Measurements from ENCODE around the gene CARMIL1. TPM values are rescaled to one million over a fixed set of nuclear protein-coding genes. Genes with fewer than 3 reads are reported as not detected.
A peak's percentile ranks its signal among the peaks of the same experiment; 100 is the strongest.

Gene CARMIL1
- total and polyA plus RNA-seq, 7 experiments from 2014 or later = 2.2 to 12.8 (median 9.3) TPM

DNA sequence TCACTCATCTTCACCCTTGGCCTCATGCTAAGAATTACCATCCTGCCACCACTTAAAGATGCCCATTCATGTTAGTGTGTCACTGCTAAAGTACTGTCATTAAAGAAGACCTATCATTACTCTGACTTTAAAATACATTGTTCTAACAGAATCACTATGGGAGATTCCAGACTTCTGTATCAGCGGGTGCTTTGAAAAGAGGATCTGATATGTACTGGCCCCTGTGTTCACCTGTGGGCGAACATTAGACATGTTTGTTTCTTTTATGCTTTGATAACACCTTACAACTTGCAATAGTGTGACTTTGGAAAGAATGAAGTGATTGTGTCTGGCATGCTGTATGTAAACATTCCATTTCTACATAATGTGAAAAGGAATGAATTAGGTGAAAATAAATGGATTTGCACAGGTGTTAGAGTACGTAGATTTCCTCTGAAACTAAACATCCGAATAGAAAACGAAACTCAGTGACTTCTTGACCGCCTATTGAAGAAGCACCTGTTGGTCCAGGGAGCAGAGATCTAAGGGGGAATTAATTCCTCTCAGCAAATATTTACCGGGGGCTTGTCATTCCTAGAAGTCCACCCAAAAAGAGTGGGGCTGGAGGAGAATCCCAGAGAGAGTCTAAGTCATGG lies 132.3 kb downstream of the CARMIL1 start:
- no peaks in the 10 kb centered on the region for H3K27me3 ChIP-seq (ENCODE audit: control insufficient read depth in 2 of 2, insufficient read depth in 2 of 2, low read length in 2 of 2)
- no peak overlapping the region for H3K4me3 ChIP-seq (ENCODE audit: low read length)
- H3K9me3 ChIP-seq (ENCODE audit: control insufficient read depth in 2 of 3, low read length in 3 of 3) = no peaks in the 10 kb centered on the region
- H3K27ac Mint-ChIP-seq = peak overlapping the region in 5 of 9 donors; percentile 32 to 87 (median 50)
- CTCF ChIA-PET = no interaction called here
- peaks cover 0 to 7% (median 0%) of the 10 kb centered on the region in 5 donors for H3K36me3 Mint-ChIP-seq
- intact Hi-C loops (cut with micrococcal nuclease) = no loop called here
- H3K27me3 Mint-ChIP-seq = peaks cover 0 to 3% (median 0%) of the 10 kb centered on the region in 5 donors
- POLR2A ChIA-PET = interaction anchor here (0.9 kb wide), 1 partner anchor 45 kb away, joined by 6 read pairs; no protein-coding TSS in a partner anchor
- peaks cover 20 to 78% (median 56%) of the 10 kb centered on the region in 7 donors for H3K4me1 Mint-ChIP-seq
- H3K9me3 Mint-ChIP-seq = peaks cover 0 to 1% (median 0%) of the 10 kb centered on the region in 11 donors
- H3K27ac ChIP-seq (ENCODE audit: low read depth, low read length) = no peak overlapping the region
- ATAC-seq (no peak), DNase-seq (no peak)
- no peaks in the 10 kb centered on the region for H3K36me3 ChIP-seq (ENCODE audit: control insufficient read depth in 2 of 3, insufficient read depth in 3 of 3, low read length in 3 of 3)
- peaks cover under 1 to 36% of the 10 kb centered on the region in 2 donors for H3K4me1 ChIP-seq (ENCODE audit: control insufficient read depth in 2 of 2, insufficient read depth in 2 of 2, low read length in 2 of 2)
- H3K4me3 Mint-ChIP-seq = peak overlapping the region in 6 of 10 donors; percentile 1 to 87 (median 40)

DNA sequence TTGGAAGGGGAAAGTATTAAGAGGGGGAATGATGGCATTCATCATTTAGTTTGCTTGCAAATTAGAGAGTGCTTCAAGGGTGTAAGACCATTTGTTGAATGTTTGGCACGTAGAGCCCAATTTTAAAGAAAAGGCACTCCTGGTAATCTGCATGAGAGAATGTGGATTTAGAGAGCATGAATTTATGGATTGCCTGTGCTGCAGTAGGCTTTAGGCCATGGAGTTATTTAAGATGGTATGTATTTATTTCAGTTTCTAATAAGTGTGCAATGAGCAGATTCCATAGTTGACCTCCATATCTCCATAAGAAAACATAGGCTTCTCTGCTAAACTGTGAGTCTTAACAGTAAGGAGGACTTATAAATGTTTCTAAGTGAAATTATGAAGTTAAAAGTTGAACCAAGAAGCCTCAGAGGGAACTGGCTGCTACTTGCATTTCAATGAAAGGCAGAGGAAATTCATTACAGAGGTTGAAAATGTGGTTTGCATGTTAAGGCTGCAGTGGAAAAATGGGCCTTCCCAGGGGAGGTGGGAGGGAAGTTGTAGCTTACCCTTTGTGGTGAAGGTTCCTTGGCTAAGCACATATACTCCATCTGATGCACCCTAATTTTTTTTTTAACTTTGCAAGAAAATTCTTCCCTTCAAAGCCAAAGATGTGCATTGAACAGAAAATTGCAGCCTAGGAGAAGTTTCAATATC lies 134.2 kb downstream of the CARMIL1 start:
- no peaks in the 10 kb centered on the region for H3K27me3 ChIP-seq (ENCODE audit: control insufficient read depth in 2 of 2, insufficient read depth in 2 of 2, low read length in 2 of 2)
- Mint-ChIP-seq H3K9me3 (peaks cover 0 to 2% (median 0%) of the 10 kb centered on the region in 11 donors), H3K4me3 (peak overlapping the region in 9 of 10 donors; percentile 5 to 83 (median 54)), H3K4me1 (peaks cover 26 to 92% (median 72%) of the 10 kb centered on the region in 7 donors), H3K27me3 (peaks cover 0 to 3% (median 0%) of the 10 kb centered on the region in 5 donors), H3K27ac (peak overlapping the region in 6 of 9 donors; percentile 12 to 77 (median 46)), H3K36me3 (peaks cover 0 to 7% (median 0%) of the 10 kb centered on the region in 5 donors)
- no peaks in the 10 kb centered on the region for H3K36me3 ChIP-seq (ENCODE audit: control insufficient read depth in 2 of 3, insufficient read depth in 3 of 3, low read length in 3 of 3)
- H3K4me1 ChIP-seq (ENCODE audit: control insufficient read depth in 2 of 2, insufficient read depth in 2 of 2, low read length in 2 of 2) = peaks cover 0 to 26% of the 10 kb centered on the region in 2 donors
- DNase-seq (peak in 1 of 9 donors; percentile 11), ATAC-seq (no peak)
- no peak overlapping the region for H3K4me3 ChIP-seq (ENCODE audit: low read length)
- POLR2A ChIA-PET = interaction anchor here (0.5 to 2.2 kb wide), 5 partner anchors 8 to 135 kb away, joined by 3 to 10 read pairs (median 3); partner anchors contain the start of gene CARMIL1
- CTCF ChIA-PET = interaction anchor here (0.7 to 1.8 kb wide), 2 partner anchors 44 to 213 kb away, joined by 3 to 5 read pairs; no protein-coding TSS in a partner anchor
- no peak overlapping the region for H3K27ac ChIP-seq (ENCODE audit: low read depth, low read length)
- H3K9me3 ChIP-seq (ENCODE audit: control insufficient read depth in 2 of 3, low read length in 3 of 3) = no peaks in the 10 kb centered on the region
- intact Hi-C loops (cut with micrococcal nuclease) = loop anchor here in 1 of 2 donors (2.0 kb wide), 1 partner anchor 135 kb away; the partner anchor contains the start of gene CARMIL1

DNA sequence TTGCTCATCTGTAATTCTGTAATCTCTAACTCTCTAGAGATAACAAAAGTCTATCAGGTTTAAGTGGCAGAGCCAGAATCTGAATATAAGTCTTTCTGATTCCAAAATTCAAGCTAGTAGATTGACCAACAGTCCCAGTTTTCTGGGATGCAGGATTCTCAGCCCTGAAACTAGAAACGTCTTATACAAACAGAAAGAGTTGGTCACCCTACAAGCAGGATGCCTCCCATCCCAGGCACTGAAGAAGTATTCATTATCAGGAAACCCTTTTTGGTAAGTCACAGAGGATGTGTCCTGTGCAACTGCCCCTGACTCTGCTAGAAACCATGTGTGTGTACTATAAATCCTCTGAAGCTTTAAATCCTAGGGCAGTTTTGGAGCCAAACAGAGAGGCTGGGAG lies 135.0 kb downstream of the CARMIL1 start:
- CTCF ChIA-PET = interaction anchor here (0.5 to 1.8 kb wide), 3 partner anchors 27 to 214 kb away, joined by 3 to 5 read pairs (median 3); no protein-coding TSS in a partner anchor
- no peak overlapping the region for H3K4me3 ChIP-seq (ENCODE audit: low read length)
- no peaks in the 10 kb centered on the region for H3K36me3 ChIP-seq (ENCODE audit: control insufficient read depth in 2 of 3, insufficient read depth in 3 of 3, low read length in 3 of 3)
- H3K27ac ChIP-seq (ENCODE audit: low read depth, low read length) = no peak overlapping the region
- peaks cover 0 to 7% (median 0%) of the 10 kb centered on the region in 5 donors for H3K36me3 Mint-ChIP-seq
- peaks cover 0 to 24% of the 10 kb centered on the region in 2 donors for H3K4me1 ChIP-seq (ENCODE audit: control insufficient read depth in 2 of 2, insufficient read depth in 2 of 2, low read length in 2 of 2)
- intact Hi-C loops (cut with micrococcal nuclease) = no loop called here
- H3K9me3 ChIP-seq (ENCODE audit: control insufficient read depth in 2 of 3, low read length in 3 of 3) = no peaks in the 10 kb centered on the region
- peak overlapping the region in 3 of 9 donors; percentile 14 to 77 (median 47) for H3K27ac Mint-ChIP-seq
- peaks cover 0 to 3% (median 0%) of the 10 kb centered on the region in 5 donors for H3K27me3 Mint-ChIP-seq
- peak overlapping the region in 2 of 10 donors; percentile 37 to 83 for H3K4me3 Mint-ChIP-seq
- H3K4me1 Mint-ChIP-seq = peaks cover 26 to 91% (median 77%) of the 10 kb centered on the region in 7 donors
- POLR2A ChIA-PET = interaction anchor here (0.5 to 2.2 kb wide), 4 partner anchors 9 to 135 kb away, joined by 3 to 10 read pairs (median 3); partner anchors contain the start of gene CARMIL1
- DNase-seq = no peak
- no peak for ATAC-seq
- H3K9me3 Mint-ChIP-seq = peaks cover 0 to 2% (median 0%) of the 10 kb centered on the region in 11 donors
- no peaks in the 10 kb centered on the region for H3K27me3 ChIP-seq (ENCODE audit: control insufficient read depth in 2 of 2, insufficient read depth in 2 of 2, low read length in 2 of 2)

DNA sequence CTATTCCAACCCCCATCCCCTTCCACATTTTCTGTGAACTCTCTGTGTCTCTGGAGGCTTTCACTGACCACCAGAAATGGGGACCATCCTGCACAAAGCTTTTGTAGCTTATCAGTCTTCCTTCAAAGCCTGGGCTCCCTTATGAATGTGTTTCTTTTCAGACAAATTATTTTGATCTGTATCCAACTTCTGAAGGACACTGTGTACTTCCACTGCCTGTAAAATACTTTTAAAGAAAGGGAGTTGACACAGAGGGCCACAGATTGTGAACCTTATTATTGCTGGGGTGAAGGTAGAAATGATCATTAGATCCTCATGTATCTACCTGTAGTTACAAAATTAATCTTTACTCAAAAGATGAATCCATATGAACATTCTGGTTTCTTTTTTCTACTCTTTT lies 135.6 kb downstream of the CARMIL1 start:
- intact Hi-C loops (cut with micrococcal nuclease) = no loop called here

DNA sequence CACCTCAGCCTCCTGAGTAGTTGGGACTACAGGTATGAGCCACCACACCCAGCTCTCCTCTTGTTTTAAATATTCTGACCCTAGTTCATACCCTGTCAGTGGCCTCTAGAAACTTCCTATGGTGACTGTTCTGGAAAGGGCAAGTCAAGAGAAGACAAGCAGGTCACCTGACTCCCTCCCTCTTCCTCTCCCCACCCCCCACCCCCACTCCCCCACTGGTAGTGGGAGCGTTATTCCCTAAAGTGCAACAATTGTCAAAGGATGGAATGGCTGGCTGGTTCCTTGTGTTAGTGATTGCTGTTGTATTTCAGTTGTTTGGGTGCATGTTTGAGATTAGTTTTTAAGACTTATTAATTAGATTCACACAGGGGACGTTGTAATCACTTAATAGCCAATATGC lies 136.1 kb downstream of the CARMIL1 start:
- peaks cover 22 to 88% (median 69%) of the 10 kb centered on the region in 7 donors for H3K4me1 Mint-ChIP-seq
- no peak overlapping the region for H3K27ac ChIP-seq (ENCODE audit: low read depth, low read length)
- intact Hi-C loops (cut with micrococcal nuclease) = no loop called here
- ChIA-PET CTCF (interaction anchor here (1.8 kb wide), 1 partner anchor 45 kb away, joined by 5 read pairs; no protein-coding TSS in a partner anchor), POLR2A (interaction anchor here (2.2 kb wide), 1 partner anchor 10 kb away, joined by 10 read pairs; no protein-coding TSS in a partner anchor)
- H3K27me3 Mint-ChIP-seq = peaks cover 0 to 3% (median 0%) of the 10 kb centered on the region in 5 donors
- no peaks in the 10 kb centered on the region for H3K36me3 ChIP-seq (ENCODE audit: control insufficient read depth in 2 of 3, insufficient read depth in 3 of 3, low read length in 3 of 3)
- H3K9me3 ChIP-seq (ENCODE audit: control insufficient read depth in 2 of 3, low read length in 3 of 3) = no peaks in the 10 kb centered on the region
- ATAC-seq (no peak), DNase-seq (no peak)
- no peaks in the 10 kb centered on the region for H3K27me3 ChIP-seq (ENCODE audit: control insufficient read depth in 2 of 2, insufficient read depth in 2 of 2, low read length in 2 of 2)
- peaks cover 0 to 24% of the 10 kb centered on the region in 2 donors for H3K4me1 ChIP-seq (ENCODE audit: control insufficient read depth in 2 of 2, insufficient read depth in 2 of 2, low read length in 2 of 2)
- H3K4me3 Mint-ChIP-seq = peak overlapping the region in 1 of 10 donors; percentile 83
- H3K36me3 Mint-ChIP-seq = peaks cover 3 to 8% (median 8%) of the 10 kb centered on the region in 5 donors
- peak overlapping the region in 4 of 9 donors; percentile 8 to 47 (median 30) for H3K27ac Mint-ChIP-seq
- peaks cover 0 to 3% (median 0%) of the 10 kb centered on the region in 11 donors for H3K9me3 Mint-ChIP-seq
- H3K4me3 ChIP-seq (ENCODE audit: low read length) = no peak overlapping the region

More for the DNA sequence above, 135.6 kb downstream of the CARMIL1 start:
- Mint-ChIP-seq H3K4me1 (peaks cover 26 to 89% (median 74%) of the 10 kb centered on the region in 7 donors), H3K27ac (peak overlapping the region in 4 of 9 donors; percentile 8 to 47 (median 30)), H3K9me3 (peaks cover 0 to 2% (median 0%) of the 10 kb centered on the region in 11 donors), H3K36me3 (peaks cover 0 to 7% (median 4%) of the 10 kb centered on the region in 5 donors), H3K4me3 (peak overlapping the region in 1 of 10 donors; percentile 83), H3K27me3 (peaks cover 0 to 3% (median 0%) of the 10 kb centered on the region in 5 donors)
- POLR2A ChIA-PET = interaction anchor here (0.5 to 2.2 kb wide), 3 partner anchors 10 to 136 kb away, joined by 3 to 10 read pairs (median 3); partner anchors contain the start of gene CARMIL1
- no peak for DNase-seq
- H3K36me3 ChIP-seq (ENCODE audit: control insufficient read depth in 2 of 3, insufficient read depth in 3 of 3, low read length in 3 of 3) = no peaks in the 10 kb centered on the region
- no peak overlapping the region for H3K27ac ChIP-seq (ENCODE audit: low read depth, low read length)
- H3K4me3 ChIP-seq (ENCODE audit: low read length) = no peak overlapping the region
- no peaks in the 10 kb centered on the region for H3K9me3 ChIP-seq (ENCODE audit: control insufficient read depth in 2 of 3, low read length in 3 of 3)
- CTCF ChIA-PET = interaction anchor here (0.5 to 1.8 kb wide), 2 partner anchors 27 to 45 kb away, joined by 3 to 5 read pairs; no protein-coding TSS in a partner anchor
- ATAC-seq = no peak
- peaks cover 0 to 24% of the 10 kb centered on the region in 2 donors for H3K4me1 ChIP-seq (ENCODE audit: control insufficient read depth in 2 of 2, insufficient read depth in 2 of 2, low read length in 2 of 2)
- H3K27me3 ChIP-seq (ENCODE audit: control insufficient read depth in 2 of 2, insufficient read depth in 2 of 2, low read length in 2 of 2) = no peaks in the 10 kb centered on the region

DNA sequence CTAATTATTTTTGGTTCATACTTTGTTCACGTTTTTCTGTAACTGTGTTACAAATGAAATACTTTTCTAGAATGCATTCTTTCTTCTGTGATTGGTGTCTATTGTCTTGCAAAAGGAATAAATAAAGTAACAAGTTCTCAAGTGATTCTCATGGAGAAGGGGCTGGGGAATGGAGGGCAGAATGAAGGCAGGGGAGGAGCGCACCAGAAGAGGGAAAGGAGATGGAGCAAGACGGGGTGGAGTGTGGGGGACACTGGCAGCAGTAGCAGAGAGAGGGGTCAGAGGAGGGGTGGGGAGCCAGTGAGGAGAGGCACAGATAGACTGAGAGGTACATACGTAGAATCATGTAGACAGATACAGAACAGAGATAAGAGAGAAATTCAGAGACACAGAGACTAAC lies 136.5 kb downstream of the CARMIL1 start:
- Mint-ChIP-seq H3K4me1 (peaks cover 22 to 88% (median 66%) of the 10 kb centered on the region in 7 donors), H3K27ac (peak overlapping the region in 2 of 9 donors; percentile 8 to 46), H3K4me3 (peak overlapping the region in 1 of 10 donors; percentile 83), H3K27me3 (peaks cover 0 to 3% (median 0%) of the 10 kb centered on the region in 5 donors), H3K36me3 (peaks cover 5 to 13% (median 12%) of the 10 kb centered on the region in 5 donors), H3K9me3 (peaks cover 0 to 4% (median 0%) of the 10 kb centered on the region in 11 donors)
- CTCF ChIA-PET = no interaction called here
- no peak overlapping the region for H3K27ac ChIP-seq (ENCODE audit: low read depth, low read length)
- H3K4me1 ChIP-seq (ENCODE audit: control insufficient read depth in 2 of 2, insufficient read depth in 2 of 2, low read length in 2 of 2) = peaks cover 0 to 24% of the 10 kb centered on the region in 2 donors
- H3K36me3 ChIP-seq (ENCODE audit: control insufficient read depth in 2 of 3, insufficient read depth in 3 of 3, low read length in 3 of 3) = no peaks in the 10 kb centered on the region
- POLR2A ChIA-PET = interaction anchor here (0.6 to 2.2 kb wide), 2 partner anchors 11 to 53 kb away, joined by 3 to 10 read pairs; no protein-coding TSS in a partner anchor
- intact Hi-C loops (cut with micrococcal nuclease) = no loop called here
- no peak for ATAC-seq
- H3K4me3 ChIP-seq (ENCODE audit: low read length) = no peak overlapping the region
- H3K27me3 ChIP-seq (ENCODE audit: control insufficient read depth in 2 of 2, insufficient read depth in 2 of 2, low read length in 2 of 2) = no peaks in the 10 kb centered on the region
- no peak for DNase-seq
- no peaks in the 10 kb centered on the region for H3K9me3 ChIP-seq (ENCODE audit: control insufficient read depth in 2 of 3, low read length in 3 of 3)

Data from naive thymus-derived CD4-positive, alpha-beta T cell (primary cell).